Measurements from ENCODE around the gene COX19. TPM values are rescaled to one million over a fixed set of nuclear protein-coding genes. Genes with fewer than 3 reads are reported as not detected.

The COX19 gene
- total RNA-seq, 1 experiment from 2014 or later = 12.3 TPM

GRCh38 chr7:953547-954327, 21.6 kb downstream of the COX19 start:
- no peak overlapping the region for H3K27ac ChIP-seq (ENCODE audit: insufficient read length, low read depth, low read length)
- no peak overlapping the region for H2AFZ ChIP-seq (ENCODE audit: low read length)
- H3K79me1 ChIP-seq (ENCODE audit: insufficient read depth, low read depth, low read length, poor library complexity, severe bottlenecking) = no peaks in the 10 kb centered on the region
- no peak overlapping the region for H4K5ac ChIP-seq (ENCODE audit: insufficient read length, low read depth, low read length)
- H3K36me3 Mint-ChIP-seq (ENCODE audit: insufficient read depth in 1 of 3, low read depth in 3 of 3) = no peaks in the 10 kb centered on the region; a peak in 1 of 7 replicates
- no peak overlapping the region for H2BK15ac ChIP-seq (ENCODE audit: low read depth, low read length)
- H3K4me1 ChIP-seq (ENCODE audit: insufficient read depth, low read length) = no peaks in the 10 kb centered on the region; the same call in 1 of the 2 replicates
- peaks cover 41% of the 10 kb centered on the region for H3K27me3 Mint-ChIP-seq (ENCODE audit: low read depth)
- H3K79me2 ChIP-seq (ENCODE audit: insufficient read depth, low read length) = no peaks in the 10 kb centered on the region
- no peak overlapping the region for H3T11ph ChIP-seq (ENCODE audit: low read length)
- peaks cover 0 to 3% of the 10 kb centered on the region in 2 experiments; a peak in 1 of 5 replicates for H3K9me3 Mint-ChIP-seq
- H2BK5ac ChIP-seq (ENCODE audit: insufficient read length, low read length) = no peak overlapping the region
- no peak overlapping the region for H3K9ac ChIP-seq (ENCODE audit: extremely low read depth, insufficient read length, low read length)
- no peak overlapping the region for H2BK12ac ChIP-seq (ENCODE audit: insufficient read length, low read depth, low read length)
- H3K23ac ChIP-seq (ENCODE audit: insufficient read length, low read depth, low read length) = no peak overlapping the region
- WGBS (ENCODE audit: extremely low coverage, insufficient read length, low lambda C conversion rate) = no CpG with 5 or more reads among the region's 78 CpGs
- no peak overlapping the region for H2AK5ac ChIP-seq (ENCODE audit: insufficient read length, low read length)
- no peak overlapping the region for H3K18ac ChIP-seq (ENCODE audit: insufficient read length, low read depth, low read length)
- no peak overlapping the region for H3K14ac ChIP-seq (ENCODE audit: insufficient read depth, low read length)
- H3K27me3 ChIP-seq (ENCODE audit: insufficient read depth, low read length) = peaks cover 3% of the 10 kb centered on the region; the same call in 1 of the 2 replicates
- H4K91ac ChIP-seq (ENCODE audit: insufficient read length, low read depth, low read length) = no peak overlapping the region
- peaks cover 7 to 9% of the 10 kb centered on the region in 2 experiments; a peak in 2 of 4 replicates for H3K4me1 Mint-ChIP-seq
- no peak overlapping the region for H2BK20ac ChIP-seq (ENCODE audit: low read depth, low read length, poor library complexity, severe bottlenecking)
- TF ChIP-seq CTCF (conservative IDR thresholded peaks at IDR 0.05) = no peak
- no peak overlapping the region for H2BK120ac ChIP-seq (ENCODE audit: low read depth, low read length, poor library complexity, severe bottlenecking)
- H4K20me1 ChIP-seq (ENCODE audit: control insufficient read depth, insufficient read depth, insufficient read length) = no peaks in the 10 kb centered on the region
- peak; percentile 69 for DNase-seq
- H3K56ac ChIP-seq (ENCODE audit: insufficient read length, low read depth, low read length) = no peak overlapping the region
- H4K8ac ChIP-seq (replicated peaks; ENCODE audit: insufficient read length, low read depth, low read length) = no peak overlapping the region
- peak overlapping the region; percentile 61 for H3K4me2 ChIP-seq (ENCODE audit: insufficient read depth, insufficient read length, low read length)
- H3K4ac ChIP-seq (ENCODE audit: low read depth, low read length) = no peak overlapping the region
- no peak overlapping the region for H3K27ac Mint-ChIP-seq
- H3K9me3 ChIP-seq (ENCODE audit: control insufficient read depth, low read depth, low read length) = no peaks in the 10 kb centered on the region
- H3K23me2 ChIP-seq (ENCODE audit: insufficient read length, low read depth, low read length, poor library complexity, severe bottlenecking) = peaks cover 5% of the 10 kb centered on the region
- peak overlapping the region; percentile 53 to 68; a peak in 4 of 5 replicates for H3K4me3 Mint-ChIP-seq

All from H9 (cell line).